Measurements from ENCODE around the gene LIPC. TPM values are rescaled to one million over a fixed set of nuclear protein-coding genes. Genes with fewer than 3 reads are reported as not detected.

Gene LIPC
- total and polyA plus RNA-seq, 2 experiments from 2014 or later: 0.43 to 0.63 TPM

DNA sequence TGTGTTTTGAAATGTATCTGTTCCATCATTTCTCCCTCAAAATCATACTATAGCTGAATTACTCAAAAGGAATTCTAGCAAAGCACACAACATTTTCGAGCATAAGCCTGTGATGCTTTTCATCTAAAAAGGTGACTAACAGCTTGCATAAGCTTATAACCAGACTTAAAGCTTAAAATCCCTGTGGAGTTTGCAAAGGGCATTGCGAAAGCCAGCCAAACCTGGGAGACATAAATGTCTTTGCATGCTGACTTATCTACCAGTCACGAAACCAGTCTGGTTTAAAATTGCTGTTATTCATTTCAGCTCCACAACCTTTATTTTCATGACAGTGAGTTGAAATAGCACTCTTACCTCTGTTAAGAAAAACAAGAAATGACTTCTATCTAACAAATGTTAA, 35.6 kb upstream of the LIPC start:
- Histone ChIP-seq H3K9me2 (ENCODE audit: insufficient read depth) (no peaks in the 10 kb centered on the region), H3K4me3 (peak overlapping the region; percentile 8; the same call in 1 of the 2 replicates), H3K4me2 (ENCODE audit: unreplicated experiment) (peak overlapping the region; percentile 77), H3K27me3 (replicated peaks; ENCODE audit: insufficient read depth) (no peaks in the 10 kb centered on the region), H3K4me1 (ENCODE audit: insufficient read depth) (peaks cover 22% of the 10 kb centered on the region), H3K9ac (peak overlapping the region; percentile 51), H3F3A (ENCODE audit: insufficient read depth) (peaks cover 28% of the 10 kb centered on the region), H3K36me3 (ENCODE audit: low read depth) (no peaks in the 10 kb centered on the region), H3K9me3 (ENCODE audit: low read depth) (no peaks in the 10 kb centered on the region), H2AFZ (no peak overlapping the region), H3K79me2 (ENCODE audit: insufficient read depth) (no peaks in the 10 kb centered on the region), H4K20me1 (ENCODE audit: insufficient read depth) (no peaks in the 10 kb centered on the region), H3K27ac (peak overlapping the region; percentile 82)
- peak; percentile 98 for DNase-seq
- in situ Hi-C loops (cut with MboI): no loop called here
- TF ChIP-seq EZH2phosphoT487 (IDR thresholded peaks at IDR 0.05; ENCODE audit: insufficient read depth, low read depth): 0 out of 2 replicates have a peak, but pooled peaks have one; percentile 48
- no peak for TF ChIP-seq EZH2 (IDR thresholded peaks at IDR 0.05; ENCODE audit: insufficient read depth, poor library complexity, severe bottlenecking)
- 0% methylated on average over 3 of the region's 3 CpGs for WGBS, 2 experiments (ENCODE audit: low coverage in 1 of 2, low lambda C conversion rate in 2 of 2, missing lambda C conversion rate in 2 of 2)

- H3K79me2 ChIP-seq (ENCODE audit: insufficient read depth): no peaks in the 10 kb centered on the region
- TF ChIP-seq EZH2phosphoT487 (IDR thresholded peaks at IDR 0.05; ENCODE audit: insufficient read depth, low read depth) (no peak), EZH2 (IDR thresholded peaks at IDR 0.05; ENCODE audit: insufficient read depth, poor library complexity, severe bottlenecking) (no peak)
- H3K27me3 ChIP-seq (replicated peaks; ENCODE audit: insufficient read depth): no peaks in the 10 kb centered on the region
- H3K9me2 ChIP-seq (ENCODE audit: insufficient read depth): no peaks in the 10 kb centered on the region
- in situ Hi-C loops (cut with MboI): no loop called here
- H3K36me3 ChIP-seq (ENCODE audit: low read depth): no peaks in the 10 kb centered on the region
- WGBS, 2 experiments (ENCODE audit: low coverage in 1 of 2, low lambda C conversion rate in 2 of 2, missing lambda C conversion rate in 2 of 2): 100% methylated on average over 1 of the region's 1 CpG
- peaks cover 28% of the 10 kb centered on the region for H3F3A ChIP-seq (ENCODE audit: insufficient read depth)
- no peaks in the 10 kb centered on the region for H3K9me3 ChIP-seq (ENCODE audit: low read depth)
- H2AFZ ChIP-seq: no peak overlapping the region
- no peak overlapping the region for H3K9ac ChIP-seq
- H3K4me1 ChIP-seq (ENCODE audit: insufficient read depth): peaks cover 25% of the 10 kb centered on the region
- no peak for DNase-seq
- H3K4me3 ChIP-seq: no peak overlapping the region
- H3K27ac ChIP-seq: no peak overlapping the region
- H3K4me2 ChIP-seq (ENCODE audit: unreplicated experiment): no peak overlapping the region
- no peaks in the 10 kb centered on the region for H4K20me1 ChIP-seq (ENCODE audit: insufficient read depth)
Measured at GRCh38 chr15:58398071-58398470, 33.7 kb upstream of the LIPC start.

GRCh38 chr15:58398643-58399042, 33.1 kb upstream of the LIPC start:
- Histone ChIP-seq H3K27ac (no peak overlapping the region), H3K79me2 (ENCODE audit: insufficient read depth) (no peaks in the 10 kb centered on the region)
- 97% methylated on average over 6 of the region's 6 CpGs for WGBS, 2 experiments (ENCODE audit: low coverage in 1 of 2, low lambda C conversion rate in 2 of 2, missing lambda C conversion rate in 2 of 2)

GRCh38 chr15:58399739-58400138, 32.1 kb upstream of the LIPC start:
- in situ Hi-C loops (cut with MboI): no loop called here
- H3K9me3 ChIP-seq (ENCODE audit: low read depth): no peaks in the 10 kb centered on the region
- no peaks in the 10 kb centered on the region for H3K79me2 ChIP-seq (ENCODE audit: insufficient read depth)
- no peak overlapping the region for H3K9ac ChIP-seq
- 97 to 100% methylated on average over 4 of the region's 4 CpGs for WGBS, 2 experiments (ENCODE audit: low coverage in 1 of 2, low lambda C conversion rate in 2 of 2, missing lambda C conversion rate in 2 of 2)
- no peaks in the 10 kb centered on the region for H3K9me2 ChIP-seq (ENCODE audit: insufficient read depth)
- no peak overlapping the region for H3K4me2 ChIP-seq (ENCODE audit: unreplicated experiment)
- H4K20me1 ChIP-seq (ENCODE audit: insufficient read depth): no peaks in the 10 kb centered on the region
- DNase-seq: no peak
- H3K4me3 ChIP-seq: no peak overlapping the region
- H3K27ac ChIP-seq: no peak overlapping the region
- H3K36me3 ChIP-seq (ENCODE audit: low read depth): no peaks in the 10 kb centered on the region
- H3K27me3 ChIP-seq (replicated peaks; ENCODE audit: insufficient read depth): no peaks in the 10 kb centered on the region
- H3K4me1 ChIP-seq (ENCODE audit: insufficient read depth): peaks cover 23% of the 10 kb centered on the region
- H2AFZ ChIP-seq: no peak overlapping the region
- H3F3A ChIP-seq (ENCODE audit: insufficient read depth): peaks cover 20% of the 10 kb centered on the region
- TF ChIP-seq EZH2 (IDR thresholded peaks at IDR 0.05; ENCODE audit: insufficient read depth, poor library complexity, severe bottlenecking): no peak
- TF ChIP-seq EZH2phosphoT487 (IDR thresholded peaks at IDR 0.05; ENCODE audit: insufficient read depth, low read depth): no peak

More at GRCh38 chr15:58398643-58399042, 33.1 kb upstream of the LIPC start:
- H3K27me3 ChIP-seq (replicated peaks; ENCODE audit: insufficient read depth): no peaks in the 10 kb centered on the region
- in situ Hi-C loops (cut with MboI): no loop called here
- no peaks in the 10 kb centered on the region for H3K9me2 ChIP-seq (ENCODE audit: insufficient read depth)
- no peaks in the 10 kb centered on the region for H4K20me1 ChIP-seq (ENCODE audit: insufficient read depth)
- H3K4me2 ChIP-seq (ENCODE audit: unreplicated experiment): no peak overlapping the region
- H3F3A ChIP-seq (ENCODE audit: insufficient read depth): peaks cover 28% of the 10 kb centered on the region
- H3K4me3 ChIP-seq: no peak overlapping the region
- peaks cover 23% of the 10 kb centered on the region for H3K4me1 ChIP-seq (ENCODE audit: insufficient read depth)
- no peak overlapping the region for H2AFZ ChIP-seq
- no peaks in the 10 kb centered on the region for H3K9me3 ChIP-seq (ENCODE audit: low read depth)
- TF ChIP-seq EZH2phosphoT487 (IDR thresholded peaks at IDR 0.05; ENCODE audit: insufficient read depth, low read depth) (no peak), EZH2 (IDR thresholded peaks at IDR 0.05; ENCODE audit: insufficient read depth, poor library complexity, severe bottlenecking) (no peak)
- no peak for DNase-seq
- H3K9ac ChIP-seq: no peak overlapping the region
- no peaks in the 10 kb centered on the region for H3K36me3 ChIP-seq (ENCODE audit: low read depth)

- no peak overlapping the region for H3K27ac ChIP-seq
- TF ChIP-seq EZH2 (IDR thresholded peaks at IDR 0.05; ENCODE audit: insufficient read depth, poor library complexity, severe bottlenecking): no peak
- no peak for TF ChIP-seq EZH2phosphoT487 (IDR thresholded peaks at IDR 0.05; ENCODE audit: insufficient read depth, low read depth)
- peaks cover 8% of the 10 kb centered on the region for H3F3A ChIP-seq (ENCODE audit: insufficient read depth)
- H3K9me2 ChIP-seq (ENCODE audit: insufficient read depth): no peaks in the 10 kb centered on the region
- H3K4me1 ChIP-seq (ENCODE audit: insufficient read depth): peaks cover 12% of the 10 kb centered on the region
- H3K27me3 ChIP-seq (replicated peaks; ENCODE audit: insufficient read depth): no peaks in the 10 kb centered on the region
- no peak overlapping the region for H3K4me2 ChIP-seq (ENCODE audit: unreplicated experiment)
- DNase-seq: no peak
- H3K36me3 ChIP-seq (ENCODE audit: low read depth): no peaks in the 10 kb centered on the region
- H3K9me3 ChIP-seq (ENCODE audit: low read depth): no peaks in the 10 kb centered on the region
- WGBS, 2 experiments (ENCODE audit: low coverage in 1 of 2, low lambda C conversion rate in 2 of 2, missing lambda C conversion rate in 2 of 2): 81 to 82% methylated on average over 6 of the region's 6 CpGs
- no peak overlapping the region for H3K9ac ChIP-seq
- no peaks in the 10 kb centered on the region for H4K20me1 ChIP-seq (ENCODE audit: insufficient read depth)
- in situ Hi-C loops (cut with MboI): no loop called here
- H3K79me2 ChIP-seq (ENCODE audit: insufficient read depth): no peaks in the 10 kb centered on the region
- no peak overlapping the region for H3K4me3 ChIP-seq
- H2AFZ ChIP-seq: no peak overlapping the region
Measured at GRCh38 chr15:58401276-58401675, 30.5 kb upstream of the LIPC start.

Data from GM23248 (cell line).